ENCODE data around the gene PGAP6. TPM values are rescaled to one million over a fixed set of nuclear protein-coding genes. Genes with fewer than 3 reads are reported as not detected.
"Not testable (repeated sequence)": the region's sequence is repeated elsewhere in the genome, so short reads cannot be mapped to it uniquely, and the experiment has no call there.

Gene PGAP6
- total RNA-seq, 2 donors from 2014 or later = 24.7 to 28.9 TPM

- no peak for DNase-seq (ENCODE audit: low spot score)
- intact Hi-C loops (cut with DNase I) = no loop called here
Observed at GRCh38 chr16:383326-384051, 1.7 kb upstream of the PGAP6 start.

- DNase-seq (ENCODE audit: low spot score) = peak; percentile 82
- intact Hi-C loops (cut with DNase I) = no loop called here
Observed at GRCh38 chr16:381012-381788, 578 bp downstream of the PGAP6 start.

- intact Hi-C loops (cut with DNase I) = no loop called here
- no peak for DNase-seq (ENCODE audit: low spot score)
Observed at GRCh38 chr16:380762-381011, 1.1 kb downstream of the PGAP6 start.

GRCh38 chr16:379961-380761, 1.6 kb downstream of the PGAP6 start:
- no peak for DNase-seq (ENCODE audit: low spot score)
- intact Hi-C loops (cut with DNase I) = no loop called here

- intact Hi-C loops (cut with DNase I) = no loop called here
- DNase-seq (ENCODE audit: low spot score) = no peak
Observed at GRCh38 chr16:379183-379960, 2.4 kb downstream of the PGAP6 start.

- DNase-seq (ENCODE audit: low spot score) = no peak
- intact Hi-C loops (cut with DNase I) = no loop called here
Observed at GRCh38 chr16:378821-379182, 3.0 kb downstream of the PGAP6 start.

- intact Hi-C loops (cut with DNase I); DNase-seq (ENCODE audit: low spot score): not testable (repeated sequence)
Observed at GRCh38 chr16:378113-378820, 3.5 kb downstream of the PGAP6 start.

- intact Hi-C loops (cut with DNase I) = no loop called here
- no peak for DNase-seq (ENCODE audit: low spot score)
Observed at GRCh38 chr16:377419-377951, 4.3 kb downstream of the PGAP6 start.

GRCh38 chr16:376817-377418, 4.9 kb downstream of the PGAP6 start:
- no peak for DNase-seq (ENCODE audit: low spot score)
- intact Hi-C loops (cut with DNase I) = no loop called here

GRCh38 chr16:375927-376816, 5.6 kb downstream of the PGAP6 start:
- intact Hi-C loops (cut with DNase I) = no loop called here
- DNase-seq (ENCODE audit: low spot score) = no peak

GRCh38 chr16:375212-375611, 6.6 kb downstream of the PGAP6 start:
- DNase-seq (ENCODE audit: low spot score) = no peak
- intact Hi-C loops (cut with DNase I) = no loop called here

- intact Hi-C loops (cut with DNase I) = no loop called here
Observed at GRCh38 chr16:374616-374926, 7.2 kb downstream of the PGAP6 start.

GRCh38 chr16:373848-374615, 7.7 kb downstream of the PGAP6 start:
- DNase-seq (ENCODE audit: low spot score) = peak; percentile 74
- intact Hi-C loops (cut with DNase I) = no loop called here

More at GRCh38 chr16:374616-374926, 7.2 kb downstream of the PGAP6 start:
- no peak for DNase-seq (ENCODE audit: low spot score)

- no peak for DNase-seq (ENCODE audit: low spot score)
- intact Hi-C loops (cut with DNase I) = no loop called here
Observed at GRCh38 chr16:373020-373598, 8.7 kb downstream of the PGAP6 start.

GRCh38 chr16:372302-372983, 9.3 kb downstream of the PGAP6 start:
- DNase-seq (ENCODE audit: low spot score) = no peak
- intact Hi-C loops (cut with DNase I) = no loop called here

Data from posterior vena cava (tissue), 2 donors.